ENCODE measurements around the gene NRGN. TPM values are rescaled to one million over a fixed set of nuclear protein-coding genes. Genes with fewer than 3 reads are reported as not detected.

The NRGN gene
- total and polyA plus RNA-seq, 2 of the 8 experiments (the other 6 are each of a cell fraction or from before 2014, with no cell fraction given) = 0.60 to 1.0 TPM

GRCh38 chr11:124749912-124750311 lies 10.2 kb downstream of the NRGN start:
- FAIRE-seq (no peak), DNase-seq (ENCODE audit: low read depth in 1 of 2, low spot score in 2 of 2) (no peak)
- Histone ChIP-seq H3K79me1 (ENCODE audit: low read depth, low read length) (no peaks in the 10 kb centered on the region), H3K27me3 (replicated peaks in 1 of 4; ENCODE audit: control insufficient read depth in 3 of 4, extremely low read depth in 1 of 4, insufficient read depth in 3 of 4, low read length in 3 of 4) (peaks cover 91 to 99% (median 97%) of the 10 kb centered on the region in 4 experiments), H3K36me3 (ENCODE audit: control insufficient read depth in 2 of 4, insufficient read depth in 4 of 4, low read length in 3 of 4) (no peaks in the 10 kb centered on the region), H3K9ac (replicated peaks in 1 of 4; ENCODE audit: extremely low read depth in 1 of 4, low read depth in 3 of 4, low read length in 3 of 4) (no peak overlapping the region), H2AK5ac (ENCODE audit: low read depth, low read length) (no peak overlapping the region), H3K9me3 (ENCODE audit: insufficient read depth in 2 of 2, low read depth in 1 of 2, low read length in 1 of 2) (no peaks in the 10 kb centered on the region), H2BK5ac (ENCODE audit: low read depth, low read length) (no peak overlapping the region), H3K56ac (replicated peaks; ENCODE audit: insufficient read length, low read depth, low read length) (no peak overlapping the region), H4K91ac (replicated peaks; ENCODE audit: insufficient read length, low read length) (no peak overlapping the region), H3K4me2 (ENCODE audit: insufficient read depth in 1 of 2, low read depth in 2 of 2, low read length in 2 of 2) (no peak overlapping the region), H3K27ac (ENCODE audit: low read depth, low read length) (no peak overlapping the region), H4K20me1 (replicated peaks in 1 of 2; ENCODE audit: control insufficient read depth in 1 of 2, insufficient read depth in 2 of 2, low read length in 2 of 2) (peaks cover 6 to 18% of the 10 kb centered on the region in 2 experiments), H3K18ac (ENCODE audit: extremely low read depth, low read length) (no peak overlapping the region), H3K23me2 (ENCODE audit: low read depth, low read length) (peaks cover 11% of the 10 kb centered on the region; the same call in 1 of the 2 replicates), H2BK120ac (replicated peaks; ENCODE audit: low read depth, low read length) (no peak overlapping the region), H3K23ac (ENCODE audit: insufficient read length) (no peak overlapping the region), H2BK15ac (ENCODE audit: low read length) (no peak overlapping the region), H4K5ac (ENCODE audit: insufficient read length, low read depth, low read length) (no peak overlapping the region), H2BK20ac (ENCODE audit: low read length) (no peak overlapping the region), H3K4me3 (ENCODE audit: extremely low read depth in 1 of 4, insufficient read depth in 2 of 4, low read depth in 3 of 4, low read length in 4 of 4) (no peak overlapping the region), H2BK12ac (ENCODE audit: low read depth, low read length) (no peak overlapping the region), H3K14ac (ENCODE audit: insufficient read length) (no peak overlapping the region), H3K79me2 (ENCODE audit: control insufficient read depth in 1 of 2, insufficient read depth in 2 of 2, low read length in 2 of 2) (no peaks in the 10 kb centered on the region), H3K4me1 (replicated peaks in 1 of 4; ENCODE audit: control insufficient read depth in 3 of 4, insufficient read depth in 4 of 4, low read length in 3 of 4) (peaks cover 0 to 30% (median 16%) of the 10 kb centered on the region in 4 experiments; a peak in 6 of 7 replicates), H2AFZ (ENCODE audit: low read length) (no peak overlapping the region), H3K4ac (replicated peaks; ENCODE audit: insufficient read length, low read depth, low read length) (no peak overlapping the region), H4K8ac (ENCODE audit: extremely low read depth, insufficient read depth, low read length) (no peak overlapping the region)
- ChIA-PET CTCF (ENCODE audit: partially characterized antibody) (interaction anchor here (1.6 to 28.0 kb wide), 5 partner anchors 7 to 127 kb away, joined by 4 to 382 read pairs (median 11); partner anchors contain the start of genes ESAM, NRGN and VSIG2), POLR2A (ENCODE audit: partially characterized antibody) (no interaction called here)
- TF ChIP-seq SIRT6 (IDR thresholded peaks at IDR 0.05; ENCODE audit: low read length) (no peak), SRF (IDR thresholded peaks at IDR 0.05; ENCODE audit: low read depth, low read length) (no peak), CBX8 (IDR thresholded peaks at IDR 0.05; ENCODE audit: borderline replicate concordance, low read depth, low read length) (no peak), CEBPB (IDR thresholded peaks at IDR 0.05; ENCODE audit: low read depth, low read length) (no peak), JUN (IDR thresholded peaks at IDR 0.05; ENCODE audit: low read depth, low read length) (no peak)
- WGBS, 2 experiments (ENCODE audit: extremely low coverage in 1 of 2, insufficient coverage in 1 of 2, insufficient read length in 1 of 2, insufficient replicate concordance in 2 of 2, low coverage in 1 of 2, low lambda C conversion rate in 2 of 2, missing lambda C conversion rate in 1 of 2) = 67% methylated on average over 1 of the region's 1 CpG; no CpG with 5 or more reads in 1 of the 2 experiments
